ENCODE measurements around the gene HPCA. TPM values are rescaled to one million over a fixed set of nuclear protein-coding genes. Genes with fewer than 3 reads are reported as not detected.

The HPCA gene
- total RNA-seq, 1 donor from 2014 or later: not detected

- H3K36me3 ChIP-seq (ENCODE audit: insufficient read depth, low read length): no peaks in the 10 kb centered on the region
- Mint-ChIP-seq H3K27ac (ENCODE audit: unreplicated experiment) (no peak overlapping the region), H3K4me1 (ENCODE audit: low read depth, unreplicated experiment) (peaks cover 2% of the 10 kb centered on the region), H3K27me3 (ENCODE audit: low read depth, unreplicated experiment) (peaks cover 46% of the 10 kb centered on the region), H3K36me3 (ENCODE audit: low read depth, unreplicated experiment) (no peaks in the 10 kb centered on the region), H3K9me3 (ENCODE audit: unreplicated experiment) (peaks cover 5% of the 10 kb centered on the region), H3K4me3 (ENCODE audit: unreplicated experiment) (no peak overlapping the region)
- H4K20me1 ChIP-seq (ENCODE audit: insufficient read depth, low read length): no peaks in the 10 kb centered on the region
- H3K4me3 ChIP-seq (ENCODE audit: insufficient read depth, low read depth, low read length): no peak overlapping the region
- no peak overlapping the region for H3K27ac ChIP-seq (ENCODE audit: low read depth, low read length)
- peaks cover 25% of the 10 kb centered on the region for H3K27me3 ChIP-seq (ENCODE audit: insufficient read depth, low read length)
- H3K4me2 ChIP-seq (ENCODE audit: low read length): no peak overlapping the region
- TF ChIP-seq EZH2 (IDR thresholded peaks at IDR 0.05; ENCODE audit: insufficient read depth, low read length): no peak
- no peak for TF ChIP-seq CTCF (IDR thresholded peaks at IDR 0.05; ENCODE audit: insufficient read depth, low read depth, low read length)
- DNase-seq (ENCODE audit: low read depth) (no peak), FAIRE-seq (no peak)
- H3K79me2 ChIP-seq (ENCODE audit: insufficient read depth, low read length): no peaks in the 10 kb centered on the region
- H2AFZ ChIP-seq (ENCODE audit: low read depth, low read length): no peak overlapping the region
- H3K4me1 ChIP-seq (ENCODE audit: insufficient read depth, low read length): no peaks in the 10 kb centered on the region
- no peak overlapping the region for H3K9ac ChIP-seq (ENCODE audit: low read length)
- H3K9me3 ChIP-seq (ENCODE audit: insufficient read depth, low read depth, low read length): no peaks in the 10 kb centered on the region
Measured at GRCh38 chr1:32884032-32884372, 2.3 kb upstream of the HPCA start.

GRCh38 chr1:32884726-32885125, 1.6 kb upstream of the HPCA start:
- TF ChIP-seq EZH2 (IDR thresholded peaks at IDR 0.05; ENCODE audit: insufficient read depth, low read length) (no peak), CTCF (IDR thresholded peaks at IDR 0.05; ENCODE audit: insufficient read depth, low read depth, low read length) (no peak)
- Mint-ChIP-seq H3K27ac (ENCODE audit: unreplicated experiment) (no peak overlapping the region), H3K4me1 (ENCODE audit: low read depth, unreplicated experiment) (peaks cover 2% of the 10 kb centered on the region), H3K4me3 (ENCODE audit: unreplicated experiment) (no peak overlapping the region), H3K9me3 (ENCODE audit: unreplicated experiment) (peaks cover 5% of the 10 kb centered on the region), H3K27me3 (ENCODE audit: low read depth, unreplicated experiment) (peaks cover 54% of the 10 kb centered on the region), H3K36me3 (ENCODE audit: low read depth, unreplicated experiment) (no peaks in the 10 kb centered on the region)
- Histone ChIP-seq H3K9me3 (ENCODE audit: insufficient read depth, low read depth, low read length) (no peaks in the 10 kb centered on the region), H3K9ac (ENCODE audit: low read length) (no peak overlapping the region), H3K4me1 (ENCODE audit: insufficient read depth, low read length) (no peaks in the 10 kb centered on the region), H3K27me3 (ENCODE audit: insufficient read depth, low read length) (peaks cover 26% of the 10 kb centered on the region), H3K4me2 (ENCODE audit: low read length) (no peak overlapping the region), H2AFZ (ENCODE audit: low read depth, low read length) (no peak overlapping the region), H4K20me1 (ENCODE audit: insufficient read depth, low read length) (no peaks in the 10 kb centered on the region), H3K4me3 (ENCODE audit: insufficient read depth, low read depth, low read length) (no peak overlapping the region), H3K36me3 (ENCODE audit: insufficient read depth, low read length) (no peaks in the 10 kb centered on the region), H3K79me2 (ENCODE audit: insufficient read depth, low read length) (no peaks in the 10 kb centered on the region), H3K27ac (ENCODE audit: low read depth, low read length) (no peak overlapping the region)
- FAIRE-seq (no peak), DNase-seq (ENCODE audit: low read depth) (no peak)

GRCh38 chr1:32885676-32886003, 651 bp upstream of the HPCA start:
- no peak overlapping the region for H3K9ac ChIP-seq (ENCODE audit: low read length)
- H3K27me3 ChIP-seq (ENCODE audit: insufficient read depth, low read length): peaks cover 29% of the 10 kb centered on the region
- no peak for FAIRE-seq
- H3K4me3 ChIP-seq (ENCODE audit: insufficient read depth, low read depth, low read length): no peak overlapping the region
- H3K9me3 ChIP-seq (ENCODE audit: insufficient read depth, low read depth, low read length): no peaks in the 10 kb centered on the region
- H3K4me1 Mint-ChIP-seq (ENCODE audit: low read depth, unreplicated experiment): peaks cover 2% of the 10 kb centered on the region
- no peak overlapping the region for H3K27ac Mint-ChIP-seq (ENCODE audit: unreplicated experiment)
- no peaks in the 10 kb centered on the region for H3K4me1 ChIP-seq (ENCODE audit: insufficient read depth, low read length)
- H3K9me3 Mint-ChIP-seq (ENCODE audit: unreplicated experiment): peaks cover 5% of the 10 kb centered on the region
- no peak for TF ChIP-seq EZH2 (IDR thresholded peaks at IDR 0.05; ENCODE audit: insufficient read depth, low read length)
- no peak for TF ChIP-seq CTCF (IDR thresholded peaks at IDR 0.05; ENCODE audit: insufficient read depth, low read depth, low read length)
- no peaks in the 10 kb centered on the region for H3K36me3 ChIP-seq (ENCODE audit: insufficient read depth, low read length)
- no peak overlapping the region for H3K4me2 ChIP-seq (ENCODE audit: low read length)
- no peaks in the 10 kb centered on the region for H3K79me2 ChIP-seq (ENCODE audit: insufficient read depth, low read length)
- no peaks in the 10 kb centered on the region for H4K20me1 ChIP-seq (ENCODE audit: insufficient read depth, low read length)
- no peak for DNase-seq (ENCODE audit: low read depth)
- no peak overlapping the region for H3K4me3 Mint-ChIP-seq (ENCODE audit: unreplicated experiment)
- H2AFZ ChIP-seq (ENCODE audit: low read depth, low read length): no peak overlapping the region
- no peak overlapping the region for H3K27ac ChIP-seq (ENCODE audit: low read depth, low read length)
- H3K36me3 Mint-ChIP-seq (ENCODE audit: low read depth, unreplicated experiment): no peaks in the 10 kb centered on the region
- peaks cover 61% of the 10 kb centered on the region for H3K27me3 Mint-ChIP-seq (ENCODE audit: low read depth, unreplicated experiment)
